GM19238 (cell line): ENCODE data around the gene STMN3.

Source experiments
- DNase-seq: peaks from one replicate; pipeline ENCODE4 v3.0.0; 2011; ENCODE audit warnings: low spot score; ENCODE audit not compliant: insufficient read length

STMN3 gene

GRCh38 chr20:63653041-63653973 lies at the start of gene STMN3:
Gene STMN3 (minus strand): TSS chr20:63653424. CDS start chr20:63653345, 79 bp downstream.
- DNase-seq: peak; percentile 59

- peak; percentile 4 for DNase-seq
These were observed 48.9 kb upstream of the STMN3 start for GRCh38 chr20:63702036-63702665.

GRCh38 chr20:63701329-63702035 lies 48.3 kb upstream of the STMN3 start:
- peak; percentile 2 for DNase-seq

- no peak for DNase-seq
These were observed 47.8 kb upstream of the STMN3 start for GRCh38 chr20:63701051-63701328.

GRCh38 chr20:63700199-63701050 lies 47.2 kb upstream of the STMN3 start:
- no peak for DNase-seq

GRCh38 chr20:63699466-63700198 lies 46.4 kb upstream of the STMN3 start:
- DNase-seq: no peak

- no peak for DNase-seq
These were observed 45.7 kb upstream of the STMN3 start for GRCh38 chr20:63698739-63699465.

- DNase-seq: no peak
These were observed 44.8 kb upstream of the STMN3 start for GRCh38 chr20:63697868-63698545.

GRCh38 chr20:63697357-63697867 lies 44.2 kb upstream of the STMN3 start:
- DNase-seq: no peak

GRCh38 chr20:63696628-63697356 lies 43.6 kb upstream of the STMN3 start, which contains the start of gene TNFRSF6B:
Gene TNFRSF6B (plus strand): TSS chr20:63696652. CDS start chr20:63696768, 116 bp downstream.
- no peak for DNase-seq

- no peak for DNase-seq
These were observed 43.0 kb upstream of the STMN3 start for GRCh38 chr20:63696306-63696627.

- no peak for DNase-seq
These were observed 42.4 kb upstream of the STMN3 start for GRCh38 chr20:63695424-63696305.

GRCh38 chr20:63694584-63695423 lies 41.6 kb upstream of the STMN3 start:
- no peak for DNase-seq

- no peak for DNase-seq
These were observed 40.7 kb upstream of the STMN3 start for GRCh38 chr20:63693733-63694583.

- no peak for DNase-seq
These were observed 40.0 kb upstream of the STMN3 start for GRCh38 chr20:63693083-63693732.
